Measurements from ENCODE around the gene CYP2W1.
A peak's percentile ranks its signal among the peaks of the same experiment; 100 is the strongest.
"Not testable (repeated sequence)": the region's sequence is repeated elsewhere in the genome, so short reads cannot be mapped to it uniquely, and the experiment has no call there.

Gene CYP2W1

GRCh38 chr7:983004-983615, at the start of gene CYP2W1:
Gene CYP2W1 (plus strand): TSS chr7:983181. CDS start chr7:983212, 31 bp downstream.
- DNase-seq: no peak

- DNase-seq: no peak
Measured at GRCh38 chr7:934469-935163, 48.4 kb upstream of the CYP2W1 start.

- no peak for DNase-seq
Measured at GRCh38 chr7:935164-935873, 47.7 kb upstream of the CYP2W1 start.

GRCh38 chr7:935874-936385, 47.1 kb upstream of the CYP2W1 start:
- DNase-seq: no peak

- peak; percentile 53 for DNase-seq
Measured at GRCh38 chr7:936386-937054, 46.5 kb upstream of the CYP2W1 start.

- no peak for DNase-seq
Measured at GRCh38 chr7:937856-938484, 45.0 kb upstream of the CYP2W1 start.

GRCh38 chr7:938546-939185, 44.3 kb upstream of the CYP2W1 start:
- no peak for DNase-seq

- DNase-seq: no peak
Measured at GRCh38 chr7:939843-940242, 43.1 kb upstream of the CYP2W1 start.

GRCh38 chr7:940599-941408, 42.2 kb upstream of the CYP2W1 start:
- DNase-seq: no peak

GRCh38 chr7:943793-944192, 39.2 kb upstream of the CYP2W1 start:
- not testable (repeated sequence) for DNase-seq

- no peak for DNase-seq
Measured at GRCh38 chr7:944744-945143, 38.2 kb upstream of the CYP2W1 start.

GRCh38 chr7:945147-945555, 37.8 kb upstream of the CYP2W1 start:
- DNase-seq: no peak

- DNase-seq: no peak
Measured at GRCh38 chr7:945556-946255, 37.3 kb upstream of the CYP2W1 start.

- DNase-seq: no peak
Measured at GRCh38 chr7:946256-946996, 36.6 kb upstream of the CYP2W1 start.

- no peak for DNase-seq
Measured at GRCh38 chr7:947391-948210, 35.4 kb upstream of the CYP2W1 start.

GRCh38 chr7:949021-949934, 33.7 kb upstream of the CYP2W1 start:
- no peak for DNase-seq

GRCh38 chr7:951881-952547, 31.0 kb upstream of the CYP2W1 start:
- no peak for DNase-seq
